K562 (cell line): ENCODE data around the gene PXN. TPM values are rescaled to one million over a fixed set of nuclear protein-coding genes. Genes with fewer than 3 reads are reported as not detected.

Source experiments
- ADNP ChIP-seq: fragments of 200-800 bp; sonication (Bioruptor generic); IDR thresholded peaks from 2 replicates; pipeline ENCODE4 v1.6.1; 2016; ENCODE audit warnings: missing genetic modification characterization, missing compliant biosample characterization
- CAMTA2 ChIP-seq: fragments of 250-450 bp; sonication (Bioruptor Pico); conservative IDR thresholded peaks from 2 replicates; pipeline ENCODE4 v1.5.1; 2022
- CBX8 ChIP-seq: fragments of 200-600 bp; sonication (generic); IDR thresholded peaks from 2 replicates; pipeline ENCODE4 v1.6.1; 2012; ENCODE audit warnings: borderline replicate concordance, mixed run types, low read depth, mild to moderate bottlenecking, moderate library complexity, mixed read lengths, low read length, control low read depth, inconsistent platforms; ENCODE audit not compliant: poor library complexity, severe bottlenecking; ENCODE audit errors: extremely low read depth
- CGGBP1 ChIP-seq: fragments of 250-450 bp; sonication (Bioruptor Pico); IDR thresholded peaks from 2 replicates; pipeline ENCODE4 v1.9.0; 2021; ENCODE audit warnings: mild to moderate bottlenecking
- CREBBP ChIP-seq: IDR thresholded peaks from one replicate; pipeline ENCODE4 v1.6.1; 2012; ENCODE audit warnings: low read depth, mild to moderate bottlenecking, control low read depth, inconsistent platforms, low read length
- ERF ChIP-seq: fragments of 450-650 bp; formaldehyde crosslinking; IDR thresholded peaks from 2 replicates; pipeline ENCODE4 v1.4.0; 2020; ENCODE audit warnings: mild to moderate bottlenecking, mixed read lengths
- GATAD2A ChIP-seq: fragments of 450-650 bp; IDR thresholded peaks from 2 replicates; pipeline ENCODE4 v1.6.1; 2017
- IFI16 ChIP-seq: fragments of 250-450 bp; sonication (Bioruptor Pico); IDR thresholded peaks from 2 replicates; pipeline ENCODE4 v2.1.2; 2022; ENCODE audit warnings: mild to moderate bottlenecking, inconsistent platforms
- MBD1 ChIP-seq: fragments of 250-450 bp; sonication (Bioruptor Pico); IDR thresholded peaks from 2 replicates; pipeline ENCODE4 v1.8.0; 2022; ENCODE audit warnings: inconsistent platforms
- MTA2 ChIP-seq: fragments of 450-650 bp; IDR thresholded peaks from 2 replicates; pipeline ENCODE4 v1.6.1; 2016; ENCODE audit warnings: low read depth
- NFRKB ChIP-seq: fragments of 450-650 bp; IDR thresholded peaks from 2 replicates; pipeline ENCODE4 v1.6.1; 2016; ENCODE audit warnings: low read depth
- SNRNP70 ChIP-seq: fragments of 200-400 bp; formaldehyde crosslinking; optimal IDR thresholded peaks from 2 replicates; pipeline ENCODE3; 2017; ENCODE audit warnings: low read depth, low read length
- TCF7 ChIP-seq: sonication (generic); IDR thresholded peaks from 2 replicates; pipeline ENCODE4 v1.6.1; 2016; ENCODE audit warnings: antibody characterized with exemption, borderline replicate concordance
- YY1 ChIP-seq, 3 experiments: IDR thresholded peaks; 2 replicates each; pipeline ENCODE4 v1.6.1; 2011; ENCODE audit warnings: low read length in 2 of 3, mild to moderate bottlenecking in 2 of 3, moderate library complexity in 2 of 3, borderline replicate concordance in 1 of 3, control low read depth in 1 of 3, low read depth in 1 of 3; ENCODE audit not compliant: insufficient read depth in 3 of 3, insufficient replicate concordance in 2 of 3, control insufficient read depth in 1 of 3, insufficient read length in 1 of 3; ENCODE audit errors: extremely low read depth in 1 of 3
- ZNF12 ChIP-seq: sonication (generic); formaldehyde crosslinking; IDR thresholded peaks from 2 replicates; pipeline ENCODE4 v1.4.0; 2020; ENCODE audit warnings: mild to moderate bottlenecking, missing genetic modification reagents
- ZNF274 ChIP-seq: IDR thresholded peaks from 2 replicates; pipeline ENCODE4 v1.6.1; 2011; ENCODE audit warnings: low read depth, mild to moderate bottlenecking, low read length, moderate library complexity, borderline replicate concordance
- ZNF280B ChIP-seq: fragments of 250-450 bp; sonication (Bioruptor Pico); IDR thresholded peaks from 2 replicates; pipeline ENCODE4 v1.5.1; 2021; ENCODE audit warnings: mild to moderate bottlenecking
- ZNF354B ChIP-seq: fragments of 250-450 bp; sonication (Bioruptor Pico); IDR thresholded peaks from 2 replicates; pipeline ENCODE4 v1.4.0; 2020
- ZNF778 ChIP-seq: fragments of 450-650 bp; formaldehyde crosslinking; IDR thresholded peaks from 2 replicates; pipeline ENCODE4 v1.4.0; 2020; ENCODE audit warnings: mild to moderate bottlenecking, moderate library complexity
- polyA plus RNA-seq, 8 experiments: library from polyadenylated mRNA; depleted of rRNA in 4 of 8; stranded (reverse) in 5 of 8; unstranded in 3 of 8; fragments of >200 nt; fragmentation: Nextera tagmentation in 2 of 8; fragmentation: Illumina TruSeq in 1 of 8; extraction: Ambion mirVana in 2 of 8; extraction: Trizol in 1 of 8; gene quantifications; 2 replicates each; pipeline versions ENCODE4 v1.2.1 to v1.2.3, GENCODE V29; 2011 to 2014; ENCODE audit warnings: inconsistent platforms in 1 of 8, missing spikeins in 1 of 8
- total RNA-seq, 7 experiments: library from RNA; depleted of rRNA in 6 of 7; stranded (reverse); fragments of >200 nt in 6 of 7; fragmentation: Illumina TruSeq in 2 of 7; extraction: Trizol in 2 of 7; gene quantifications; 2 replicates each; pipeline versions ENCODE4 v1.2.1 to v1.2.3, GENCODE V29; 2011 to 2021; ENCODE audit warnings: low replicate concordance in 1 of 7

The PXN gene
- total and polyA plus RNA-seq, 9 of the 15 experiments (the other 6 are each of a cell fraction or from before 2014, with no cell fraction given): 4.0 to 74.1 (median 18.6) TPM

DNA sequence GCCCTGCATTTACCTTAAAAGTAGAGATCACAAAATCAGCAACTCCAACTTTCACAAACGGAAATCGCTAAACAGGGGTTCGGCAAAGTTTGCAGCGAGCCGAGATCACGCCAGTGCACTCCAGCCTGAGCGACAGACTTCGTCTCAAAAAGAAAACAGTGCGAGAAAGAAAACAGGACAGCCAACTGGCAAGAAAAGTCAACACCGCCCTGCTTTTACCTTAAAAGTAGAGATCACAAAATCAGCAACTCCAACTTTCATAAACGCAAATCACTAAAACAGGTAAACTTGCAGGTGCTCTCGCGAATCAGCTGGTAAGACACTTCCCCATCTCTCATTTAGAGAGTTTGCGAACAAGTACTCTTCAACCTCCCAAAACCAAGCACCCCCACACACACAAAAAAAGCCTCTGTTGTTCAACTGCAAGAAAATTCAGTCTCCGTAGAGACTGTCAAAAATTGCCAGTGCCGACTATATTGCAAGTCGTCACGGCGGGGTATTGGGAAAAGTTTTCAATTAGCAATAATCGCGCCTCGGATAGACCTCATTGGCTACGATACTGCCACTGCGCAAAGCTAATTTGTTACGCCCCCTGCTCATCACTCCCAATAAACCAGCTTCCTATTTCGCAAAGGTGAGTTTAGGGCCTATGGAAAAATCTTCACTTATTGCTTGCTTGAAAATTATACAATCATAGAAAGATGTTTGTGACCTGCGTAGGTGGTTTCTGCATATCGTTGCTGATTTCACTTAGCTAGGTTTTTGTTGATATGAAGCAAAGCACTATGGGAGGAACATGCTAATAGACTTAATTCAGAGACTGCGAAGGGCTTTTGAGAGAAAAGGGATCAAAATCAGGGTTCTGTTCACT lies 27.4 kb upstream of the PXN start, which contains the start of gene RNU4-1 (continued):
- TF ChIP-seq CBX8 (no peak), SNRNP70 (no peak), CAMTA2 (CRISPR knock-in tag) (no peak), MTA2 (no peak; the same call in 1 of the 2 replicates), ZNF274 (0 out of 2 replicates have a peak, but pooled peaks have one; percentile 43), IFI16 (CRISPR knock-in tag) (no peak), ZNF12 (CRISPR knock-in tag) (no peak), ZNF280B (CRISPR knock-in tag) (no peak), YY1 (IDR thresholded peaks at IDR 0.05; ENCODE audit: borderline replicate concordance in 1 of 3, control insufficient read depth in 1 of 3, extremely low read depth in 1 of 3, insufficient read depth in 3 of 3, insufficient read length in 1 of 3, insufficient replicate concordance in 2 of 3, low read depth in 1 of 3, low read length in 2 of 3) (peak in 2 of 3 experiments; percentile 27 to 76), CREBBP (peak; percentile 92), ADNP (no peak; the same call in 1 of the 2 replicates), MBD1 (CRISPR knock-in tag) (no peak), CGGBP1 (peak; percentile 96), ZNF778 (no peak), ERF (no peak), ZNF354B (no peak), NFRKB (no peak), GATAD2A (peak; percentile 80; the same call in 1 of the 2 replicates), TCF7 (peak; percentile 70; the same call in 1 of the 2 replicates)
